T-helper 2 cell treated with Interferon-gamma antibody and Interleukin-4, amounts not matched to agents 5 μg/mL and 100 μg/mL, for 36 hours (primary cell): ENCODE data around the gene ITGB8.

Experiments used
- DNase-seq: peaks from one replicate; pipeline ENCODE4 v3.0.0; 2021; ENCODE audit warnings: low spot score
- H3K27ac Mint-ChIP-seq: one replicate; pipeline ENCODE4 v1.8.0; 2021; ENCODE audit warnings: mild to moderate bottlenecking, mixed read lengths
- H3K27me3 Mint-ChIP-seq: one replicate; pipeline ENCODE4 v1.8.0; 2021; ENCODE audit warnings: low read depth, mixed read lengths
- H3K36me3 Mint-ChIP-seq: one replicate; pipeline ENCODE4 v1.8.0; 2021; ENCODE audit warnings: low read depth, mixed read lengths
- H3K4me1 Mint-ChIP-seq: one replicate; pipeline ENCODE4 v1.8.0; 2021; ENCODE audit warnings: low read depth, mixed read lengths
- H3K4me3 Mint-ChIP-seq: one replicate; pipeline ENCODE4 v1.8.0; 2022; ENCODE audit warnings: mild to moderate bottlenecking, moderate library complexity, mixed read lengths
- H3K9me3 Mint-ChIP-seq: one replicate; pipeline ENCODE4 v1.8.0; 2021; ENCODE audit warnings: mixed read lengths

Gene ITGB8

DNA sequence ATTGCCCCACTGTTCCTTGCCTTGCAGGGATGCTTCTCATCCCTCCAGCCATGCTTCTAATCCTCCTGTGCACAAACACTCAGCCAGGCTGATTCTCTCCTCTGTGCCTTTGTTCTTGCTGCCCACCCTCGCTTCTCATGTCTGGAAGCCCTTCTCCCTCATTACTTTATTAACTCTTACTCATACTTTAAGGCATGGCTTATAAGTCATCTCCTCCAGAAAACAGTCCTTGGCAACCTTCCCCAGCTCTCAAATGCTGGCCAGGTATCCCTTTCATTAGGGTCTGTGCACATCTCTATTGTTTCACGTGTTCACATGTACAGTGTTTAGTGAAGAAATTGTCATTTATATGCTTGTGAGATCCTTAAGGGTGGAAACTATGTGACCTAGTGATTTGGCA is 62.9 kb downstream of the ITGB8 start:
- DNase-seq = no peak
- no peak overlapping the region for H3K4me3 Mint-ChIP-seq
- H3K9me3 Mint-ChIP-seq = no peaks in the 10 kb centered on the region
- no peaks in the 10 kb centered on the region for H3K36me3 Mint-ChIP-seq
- no peak overlapping the region for H3K27ac Mint-ChIP-seq
- no peaks in the 10 kb centered on the region for H3K27me3 Mint-ChIP-seq
- H3K4me1 Mint-ChIP-seq = no peaks in the 10 kb centered on the region

DNA sequence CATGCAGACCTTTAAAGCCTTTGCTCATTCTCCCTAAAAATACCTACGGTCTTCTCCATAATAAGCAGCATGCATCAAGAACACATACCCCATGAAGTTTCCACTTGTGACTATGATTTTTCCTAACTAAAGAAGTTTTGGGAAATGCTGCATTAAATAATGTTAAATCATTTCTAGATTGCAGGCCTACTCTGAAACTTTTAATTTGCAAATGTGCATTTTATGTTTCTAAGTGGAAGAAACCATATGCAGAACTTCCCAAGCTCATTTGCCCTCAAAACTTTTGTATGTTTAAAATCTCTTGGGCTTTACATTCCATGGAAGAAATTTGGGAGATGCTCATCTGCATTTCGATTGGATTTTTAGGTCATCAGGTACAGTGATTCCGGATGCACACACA is 63.6 kb downstream of the ITGB8 start:
- H3K9me3 Mint-ChIP-seq = no peaks in the 10 kb centered on the region
- no peaks in the 10 kb centered on the region for H3K4me1 Mint-ChIP-seq
- no peak overlapping the region for H3K27ac Mint-ChIP-seq
- H3K36me3 Mint-ChIP-seq = no peaks in the 10 kb centered on the region
- no peak overlapping the region for H3K4me3 Mint-ChIP-seq
- no peaks in the 10 kb centered on the region for H3K27me3 Mint-ChIP-seq
- no peak for DNase-seq

DNA sequence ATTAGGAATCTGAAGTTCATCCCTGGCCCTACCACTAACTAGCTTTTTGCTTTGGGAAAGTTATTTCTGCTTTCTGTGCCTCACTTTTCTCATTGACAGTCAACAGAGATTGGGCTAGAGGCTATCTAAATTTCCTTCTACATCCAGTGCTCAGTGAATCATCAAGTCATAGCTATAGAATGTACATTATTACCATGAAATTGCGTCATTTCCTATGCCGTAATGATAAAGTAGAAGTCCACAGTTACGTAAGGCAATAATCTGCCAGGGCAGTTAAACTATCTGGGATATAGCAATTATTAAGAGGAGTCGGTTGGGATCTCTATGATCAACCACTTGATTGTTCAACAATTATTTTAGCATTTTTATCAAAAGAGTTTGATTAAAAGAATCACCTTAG is 64.4 kb downstream of the ITGB8 start:
- no peak for DNase-seq
- no peak overlapping the region for H3K27ac Mint-ChIP-seq

DNA sequence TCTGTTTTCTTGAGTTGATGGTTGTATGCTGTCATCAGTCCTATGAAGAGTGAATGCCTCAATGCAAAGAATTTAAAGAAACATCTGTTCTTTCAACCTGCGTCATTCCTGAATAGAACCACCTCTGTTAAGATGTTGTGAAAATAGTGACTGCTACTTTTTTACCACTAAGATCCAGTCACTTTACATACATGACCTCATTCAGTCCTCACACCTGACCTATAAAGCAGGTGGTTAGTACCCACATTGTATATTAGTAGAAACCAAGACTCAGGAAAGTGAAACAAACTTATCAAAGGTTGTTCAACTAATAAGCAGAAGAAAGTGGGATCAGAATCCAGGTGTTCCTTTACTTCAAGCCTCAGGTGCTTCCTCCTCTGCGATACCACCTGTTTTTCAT is 64.8 kb downstream of the ITGB8 start:
- H3K9me3 Mint-ChIP-seq = no peaks in the 10 kb centered on the region
- H3K36me3 Mint-ChIP-seq = no peaks in the 10 kb centered on the region
- DNase-seq = no peak
- no peak overlapping the region for H3K27ac Mint-ChIP-seq
- no peaks in the 10 kb centered on the region for H3K27me3 Mint-ChIP-seq
- H3K4me1 Mint-ChIP-seq = no peaks in the 10 kb centered on the region
- H3K4me3 Mint-ChIP-seq = no peak overlapping the region

More for the DNA sequence above, 64.4 kb downstream of the ITGB8 start:
- no peaks in the 10 kb centered on the region for H3K27me3 Mint-ChIP-seq
- no peaks in the 10 kb centered on the region for H3K4me1 Mint-ChIP-seq
- H3K4me3 Mint-ChIP-seq = no peak overlapping the region
- no peaks in the 10 kb centered on the region for H3K36me3 Mint-ChIP-seq
- H3K9me3 Mint-ChIP-seq = no peaks in the 10 kb centered on the region

DNA sequence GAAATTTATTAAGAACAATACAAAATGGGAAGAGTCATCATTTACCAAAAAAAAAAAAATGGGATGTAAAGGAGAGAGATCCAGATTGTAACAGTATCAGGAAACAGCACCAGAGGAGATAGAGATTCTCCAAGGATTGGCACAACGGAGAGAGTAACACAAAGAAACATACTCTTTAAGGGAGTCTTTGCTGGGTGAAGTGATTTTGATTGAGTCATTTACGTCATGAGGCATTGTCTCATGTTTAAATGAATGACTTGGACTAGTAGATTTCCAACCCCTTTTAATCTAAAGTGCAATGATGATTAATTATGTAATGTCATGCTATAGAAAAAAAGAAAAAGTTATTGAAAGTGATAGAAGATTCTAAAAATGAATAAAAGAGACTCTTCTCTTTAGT is 68.8 kb downstream of the ITGB8 start:
- Mint-ChIP-seq H3K4me3 (no peak overlapping the region), H3K27me3 (no peaks in the 10 kb centered on the region), H3K9me3 (no peaks in the 10 kb centered on the region), H3K4me1 (no peaks in the 10 kb centered on the region), H3K36me3 (no peaks in the 10 kb centered on the region), H3K27ac (no peak overlapping the region)
- DNase-seq = no peak

DNA sequence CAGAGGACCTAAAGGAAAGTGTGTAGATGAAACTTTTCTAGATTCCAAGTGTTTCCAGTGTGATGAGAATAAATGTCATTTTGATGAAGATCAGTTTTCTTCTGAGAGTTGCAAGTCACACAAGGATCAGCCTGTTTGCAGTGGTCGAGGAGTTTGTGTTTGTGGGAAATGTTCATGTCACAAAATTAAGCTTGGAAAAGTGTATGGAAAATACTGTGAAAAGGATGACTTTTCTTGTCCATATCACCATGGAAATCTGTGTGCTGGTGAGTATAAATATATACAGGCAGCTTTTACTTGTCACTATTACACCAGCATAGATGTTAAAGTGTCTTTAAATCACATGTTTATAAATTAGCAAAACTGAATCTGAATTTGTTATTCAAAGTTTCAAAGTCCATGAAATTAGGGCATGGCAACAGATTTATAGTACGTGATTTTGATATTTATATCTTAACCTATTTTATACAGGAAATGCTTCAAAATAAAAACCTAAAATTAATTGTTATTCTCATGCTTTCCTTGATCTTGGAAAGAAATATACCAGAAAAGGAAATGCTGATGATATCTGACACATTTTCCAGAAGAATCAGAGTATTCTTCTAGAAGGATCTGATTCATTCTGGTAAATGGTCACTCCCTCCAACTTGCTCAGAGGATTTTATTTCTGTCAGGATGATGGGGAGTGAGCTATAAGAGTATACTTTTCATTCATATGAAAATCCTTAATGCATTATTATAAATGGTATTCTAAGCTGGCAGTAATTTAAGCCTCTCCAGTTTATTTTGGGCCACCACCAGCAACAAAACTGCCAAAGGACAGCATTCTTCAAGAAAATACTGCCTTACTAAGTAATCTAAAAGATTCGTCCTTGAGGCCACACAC is 71.4 kb downstream of the ITGB8 start:
- Mint-ChIP-seq H3K27me3 (no peaks in the 10 kb centered on the region), H3K4me3 (no peak overlapping the region), H3K4me1 (no peaks in the 10 kb centered on the region), H3K9me3 (no peaks in the 10 kb centered on the region), H3K36me3 (no peaks in the 10 kb centered on the region), H3K27ac (no peak overlapping the region)
- DNase-seq = no peak

DNA sequence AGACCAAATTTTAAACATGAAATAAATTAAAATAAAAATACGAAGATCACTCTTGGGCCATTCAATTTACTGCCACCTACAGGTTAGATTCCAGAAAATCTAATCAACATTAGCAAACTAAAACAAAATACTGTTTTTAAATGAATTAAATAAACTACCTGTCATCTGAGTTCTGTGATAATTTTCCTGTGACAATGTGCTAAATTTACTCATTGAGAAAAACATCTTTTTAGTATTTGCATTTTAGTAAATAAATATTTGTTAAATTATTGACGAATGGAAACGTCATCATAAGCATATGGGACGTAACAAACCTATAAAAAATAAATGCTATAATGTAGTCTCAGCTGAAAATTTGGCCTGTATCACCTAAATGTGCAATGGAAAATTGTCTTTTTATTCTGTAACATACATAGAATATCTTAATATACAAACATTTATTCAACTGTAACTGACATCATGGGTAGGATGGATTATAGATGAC is 72.1 kb downstream of the ITGB8 start:
- Mint-ChIP-seq H3K4me1 (no peaks in the 10 kb centered on the region), H3K27ac (no peak overlapping the region), H3K9me3 (no peaks in the 10 kb centered on the region), H3K36me3 (no peaks in the 10 kb centered on the region), H3K4me3 (no peak overlapping the region), H3K27me3 (no peaks in the 10 kb centered on the region)
- DNase-seq = no peak

DNA sequence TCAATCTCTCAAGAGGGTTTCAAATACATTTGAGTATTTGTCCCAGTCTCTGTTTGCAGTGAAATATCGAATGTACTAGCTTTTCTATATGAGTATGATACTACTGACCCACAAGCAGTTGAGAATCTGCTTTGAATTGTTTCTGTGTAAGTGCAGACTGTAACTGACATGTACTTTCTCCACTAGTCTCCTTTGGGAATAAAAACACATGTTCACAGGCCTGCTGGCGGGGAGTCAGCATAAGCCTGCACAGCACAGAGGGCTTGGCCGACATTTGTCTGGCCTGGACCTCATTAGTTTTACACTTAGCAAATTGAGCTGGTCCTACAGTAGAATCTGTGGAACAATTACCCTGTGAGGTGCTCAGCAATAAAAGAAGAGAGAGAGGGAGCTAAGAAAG is 72.6 kb downstream of the ITGB8 start:
- H3K9me3 Mint-ChIP-seq = no peaks in the 10 kb centered on the region
- H3K27me3 Mint-ChIP-seq = no peaks in the 10 kb centered on the region
- DNase-seq = no peak
- no peaks in the 10 kb centered on the region for H3K4me1 Mint-ChIP-seq
- H3K27ac Mint-ChIP-seq = no peak overlapping the region
- H3K36me3 Mint-ChIP-seq = no peaks in the 10 kb centered on the region
- H3K4me3 Mint-ChIP-seq = no peak overlapping the region

DNA sequence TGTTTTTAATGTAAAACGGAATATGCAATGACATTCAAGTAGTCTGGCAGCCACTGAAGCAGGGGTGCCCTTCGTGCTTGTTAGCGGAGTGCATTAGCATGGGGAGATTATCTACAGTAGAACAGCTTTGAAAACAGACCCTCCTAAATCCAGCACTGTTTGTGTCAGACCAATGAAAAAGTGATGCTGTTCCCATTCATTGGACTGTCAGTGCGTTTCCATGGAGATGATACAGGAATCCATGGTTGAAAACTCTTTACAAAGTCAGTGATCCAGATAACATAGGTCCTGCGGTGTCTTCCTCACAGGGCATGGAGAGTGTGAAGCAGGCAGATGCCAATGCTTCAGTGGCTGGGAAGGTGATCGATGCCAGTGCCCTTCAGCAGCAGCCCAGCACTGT is 73.6 kb downstream of the ITGB8 start:
- H3K4me1 Mint-ChIP-seq = no peaks in the 10 kb centered on the region
- no peaks in the 10 kb centered on the region for H3K27me3 Mint-ChIP-seq
- DNase-seq = no peak
- H3K27ac Mint-ChIP-seq = no peak overlapping the region
- no peaks in the 10 kb centered on the region for H3K9me3 Mint-ChIP-seq
- no peaks in the 10 kb centered on the region for H3K36me3 Mint-ChIP-seq
- no peak overlapping the region for H3K4me3 Mint-ChIP-seq

DNA sequence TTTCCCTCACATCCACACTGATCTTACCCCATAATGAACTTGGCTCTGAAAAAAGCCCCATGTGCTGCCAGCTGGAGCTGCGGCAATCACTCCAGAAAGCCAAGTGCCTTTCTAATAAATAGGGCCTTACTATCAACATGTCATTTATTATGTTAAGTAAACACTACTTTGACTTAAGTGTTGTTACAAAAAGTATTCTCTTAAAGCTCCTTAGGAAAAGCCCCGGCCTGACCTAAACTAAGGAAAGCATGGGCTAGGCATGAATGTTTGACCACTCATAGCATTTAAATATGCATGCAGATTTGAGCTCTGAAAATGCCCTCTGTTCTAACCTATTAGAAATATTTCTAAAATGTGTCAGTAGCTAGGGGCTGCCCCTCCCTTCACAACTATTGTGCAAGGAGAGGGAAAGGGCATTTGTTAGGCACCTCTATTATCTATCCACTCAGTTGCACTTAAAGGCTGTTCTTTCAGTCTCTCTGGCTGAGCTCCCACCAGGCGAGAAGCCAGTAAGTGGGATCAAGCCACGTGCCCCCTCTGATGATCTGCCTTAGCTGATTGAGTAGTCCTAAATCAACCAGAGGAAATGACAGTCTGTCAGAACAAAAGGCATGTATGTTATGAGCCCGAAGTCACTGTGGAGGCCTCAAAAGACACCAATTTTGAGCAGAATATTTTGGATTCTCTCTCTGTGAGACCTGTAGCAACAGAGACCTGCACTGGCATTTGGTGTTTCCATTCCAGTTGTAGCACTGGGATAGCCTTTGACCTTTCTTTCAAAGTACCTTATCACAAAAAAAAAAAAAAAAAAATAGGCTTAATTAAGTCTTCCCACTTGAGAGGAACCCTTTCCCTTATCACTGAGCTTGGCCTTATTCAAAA is 77.1 kb downstream of the ITGB8 start:
- Mint-ChIP-seq H3K9me3 (no peaks in the 10 kb centered on the region), H3K36me3 (no peaks in the 10 kb centered on the region), H3K4me1 (no peaks in the 10 kb centered on the region), H3K27ac (no peak overlapping the region), H3K4me3 (no peak overlapping the region), H3K27me3 (no peaks in the 10 kb centered on the region)
- no peak for DNase-seq

DNA sequence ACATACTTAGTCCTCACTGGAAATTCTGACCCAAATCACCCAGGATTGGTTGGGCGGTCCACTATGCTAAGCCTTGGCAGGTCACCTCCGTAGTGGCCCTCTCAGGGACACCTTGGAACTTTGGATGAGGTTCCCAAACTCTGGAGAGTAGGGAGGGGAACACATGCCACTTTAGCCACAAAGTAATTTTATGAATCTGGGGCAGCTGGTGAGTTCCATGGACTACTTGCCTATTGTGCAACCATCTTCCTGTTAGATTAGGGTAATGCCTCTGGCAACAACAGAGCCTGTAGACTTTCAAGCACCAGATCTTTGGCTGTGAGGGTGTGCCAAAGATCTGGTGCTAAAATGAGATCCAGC is 77.7 kb downstream of the ITGB8 start:
- no peaks in the 10 kb centered on the region for H3K9me3 Mint-ChIP-seq
- no peak overlapping the region for H3K27ac Mint-ChIP-seq
- H3K27me3 Mint-ChIP-seq = no peaks in the 10 kb centered on the region
- DNase-seq = no peak
- no peaks in the 10 kb centered on the region for H3K4me1 Mint-ChIP-seq
- H3K4me3 Mint-ChIP-seq = no peak overlapping the region
- H3K36me3 Mint-ChIP-seq = no peaks in the 10 kb centered on the region

DNA sequence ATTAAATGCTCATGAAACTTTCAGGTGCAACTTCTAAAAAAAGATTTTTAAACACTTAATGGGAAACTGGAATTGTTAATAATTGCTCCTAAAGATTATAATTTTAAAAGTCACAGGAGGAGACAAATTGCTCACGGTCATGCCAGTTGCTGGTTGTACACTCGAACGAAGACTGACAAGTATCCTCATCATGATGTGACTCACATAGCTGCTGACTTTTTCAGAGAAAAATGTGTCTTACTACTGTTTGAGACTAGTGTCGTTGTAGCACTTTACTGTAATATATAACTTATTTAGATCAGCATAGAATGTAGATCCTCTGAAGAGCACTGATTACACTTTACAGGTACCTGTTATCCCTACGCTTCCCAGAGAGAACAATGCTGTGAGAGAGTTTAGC is 79.3 kb downstream of the ITGB8 start:
- Mint-ChIP-seq H3K27ac (no peak overlapping the region), H3K27me3 (no peaks in the 10 kb centered on the region), H3K4me3 (no peak overlapping the region), H3K36me3 (no peaks in the 10 kb centered on the region), H3K4me1 (no peaks in the 10 kb centered on the region), H3K9me3 (no peaks in the 10 kb centered on the region)
- no peak for DNase-seq

DNA sequence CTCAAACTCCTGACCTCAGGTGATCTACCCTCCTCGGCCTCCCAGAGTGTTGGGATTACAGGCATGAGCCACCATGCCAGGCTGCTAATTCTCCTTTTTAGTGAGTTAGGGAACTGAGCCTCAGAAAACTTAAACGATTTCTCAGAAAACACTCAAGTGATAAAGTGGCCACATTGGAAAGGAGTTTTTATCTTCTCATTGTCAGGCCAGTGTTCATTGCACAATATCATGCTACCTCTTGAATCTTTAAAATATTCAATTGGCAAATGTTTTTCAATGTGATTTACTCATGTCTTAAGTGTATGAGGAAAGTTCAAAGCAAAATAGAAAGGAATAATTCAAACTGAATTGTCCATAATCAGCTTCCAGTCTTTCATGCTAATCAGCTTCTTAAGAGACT is 80.7 kb downstream of the ITGB8 start:
- H3K27me3 Mint-ChIP-seq = no peaks in the 10 kb centered on the region
- no peak overlapping the region for H3K4me3 Mint-ChIP-seq
- no peaks in the 10 kb centered on the region for H3K36me3 Mint-ChIP-seq
- no peak for DNase-seq
- H3K27ac Mint-ChIP-seq = no peak overlapping the region
- H3K4me1 Mint-ChIP-seq = no peaks in the 10 kb centered on the region
- H3K9me3 Mint-ChIP-seq = no peaks in the 10 kb centered on the region

DNA sequence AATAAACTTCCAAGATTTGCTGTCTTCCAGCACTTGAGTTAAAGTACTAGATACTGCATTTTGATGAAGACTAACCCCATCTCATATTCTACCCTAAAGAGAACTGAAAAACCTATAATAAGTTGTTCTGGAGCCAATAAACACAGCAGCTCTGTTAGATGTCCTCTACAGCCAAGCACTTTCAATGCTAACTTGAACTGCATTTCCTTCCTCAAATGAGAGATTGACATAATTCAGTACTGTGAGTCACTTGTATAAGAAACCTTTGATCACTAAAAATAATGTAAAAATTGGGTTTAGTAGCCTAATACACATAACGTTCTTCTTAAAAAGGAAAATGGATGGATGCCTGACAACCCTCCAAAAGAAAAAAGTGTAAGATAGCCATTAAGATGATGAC is 81.3 kb downstream of the ITGB8 start:
- no peaks in the 10 kb centered on the region for H3K4me1 Mint-ChIP-seq
- no peak overlapping the region for H3K27ac Mint-ChIP-seq
- H3K36me3 Mint-ChIP-seq = no peaks in the 10 kb centered on the region
- no peak for DNase-seq
- no peaks in the 10 kb centered on the region for H3K27me3 Mint-ChIP-seq
- no peak overlapping the region for H3K4me3 Mint-ChIP-seq
- H3K9me3 Mint-ChIP-seq = no peaks in the 10 kb centered on the region
